Neuronal stem cell (in vitro differentiated cells): ENCODE data around the gene NOA1.

Source experiments
- DNase-seq: peaks from one replicate; pipeline ENCODE4 v3.0.0-alpha.2; 2013; ENCODE audit warnings: low spot score
- H2AFZ ChIP-seq: one replicate; pipeline ENCODE4 v1.6.1; 2013; ENCODE audit warnings: mild to moderate bottlenecking, low read length, inconsistent platforms
- H2AK5ac ChIP-seq: 2 replicates; pipeline ENCODE4 v1.6.1; 2013; ENCODE audit warnings: low read depth, mild to moderate bottlenecking, inconsistent platforms, low read length, moderate library complexity, mixed read lengths
- H2BK120ac ChIP-seq: 2 replicates; pipeline ENCODE4 v1.6.1; 2013; ENCODE audit warnings: low read depth, mild to moderate bottlenecking, inconsistent platforms, low read length, moderate library complexity, mixed read lengths
- H2BK12ac ChIP-seq: one replicate; pipeline ENCODE4 v1.6.1; 2013; ENCODE audit warnings: low read length, inconsistent platforms
- H2BK15ac ChIP-seq: 2 replicates; pipeline ENCODE4 v1.6.1; 2013; ENCODE audit warnings: mild to moderate bottlenecking, low read length, inconsistent platforms, mixed read lengths
- H2BK5ac ChIP-seq: one replicate; pipeline ENCODE4 v1.6.1; 2013; ENCODE audit warnings: inconsistent platforms, mild to moderate bottlenecking, low read length, moderate library complexity
- H3K14ac ChIP-seq: one replicate; pipeline ENCODE4 v1.6.1; 2013; ENCODE audit warnings: low read length, inconsistent platforms
- H3K18ac ChIP-seq: 2 replicates; pipeline ENCODE4 v1.6.1; 2013; ENCODE audit warnings: low read length, inconsistent platforms
- H3K23ac ChIP-seq: 2 replicates; pipeline ENCODE4 v1.6.1; 2013; ENCODE audit warnings: low read depth, mild to moderate bottlenecking, mixed read lengths, low read length, inconsistent platforms; ENCODE audit not compliant: poor library complexity
- H3K27ac ChIP-seq: replicated peaks from 3 replicates; pipeline ENCODE4 v1.5.1; 2013; ENCODE audit warnings: low read length, inconsistent platforms
- H3K27me3 ChIP-seq, 3 experiments: 2 replicates each; pipeline ENCODE4 v1.6.1; 2013; ENCODE audit warnings: low read length in 3 of 3, mild to moderate bottlenecking in 2 of 3, inconsistent platforms in 1 of 3, low read depth in 1 of 3, mixed read lengths in 1 of 3, moderate library complexity in 1 of 3; ENCODE audit not compliant: control insufficient read depth in 3 of 3, insufficient read depth in 3 of 3
- H3K36me3 ChIP-seq, 2 donors: replicated peaks in 1 of 2; 2 replicates each; pipeline ENCODE4 v1.6.1; 2013; ENCODE audit warnings: low read length in 2 of 2; ENCODE audit not compliant: control insufficient read depth in 2 of 2, insufficient read depth in 2 of 2
- H3K4ac ChIP-seq: 2 replicates; pipeline ENCODE4 v1.6.1; 2013; ENCODE audit warnings: inconsistent platforms, mild to moderate bottlenecking, low read length, moderate library complexity
- H3K4me1 ChIP-seq, 2 donors: 1 replicate in 1 of 2; 2 replicates in 1 of 2; pipeline ENCODE4 v1.6.1; 2013; ENCODE audit warnings: low read length in 2 of 2, low read depth in 1 of 2; ENCODE audit not compliant: control insufficient read depth in 2 of 2, insufficient read depth in 1 of 2
- H3K4me2 ChIP-seq: one replicate; pipeline ENCODE4 v1.6.1; 2013; ENCODE audit warnings: mild to moderate bottlenecking, low read length, inconsistent platforms; ENCODE audit not compliant: insufficient read depth, poor library complexity, severe bottlenecking
- H3K4me3 ChIP-seq, 2 donors: 2 replicates each; pipeline ENCODE4 v1.5.1; 2013; ENCODE audit warnings: low read length in 2 of 2, mild to moderate bottlenecking in 2 of 2, inconsistent platforms in 1 of 2, moderate library complexity in 1 of 2
- H3K79me1 ChIP-seq: one replicate; pipeline ENCODE4 v1.6.1; 2013; ENCODE audit warnings: low read depth, mild to moderate bottlenecking, inconsistent platforms, low read length, moderate library complexity
- H3K9ac ChIP-seq: one replicate; pipeline ENCODE4 v1.6.1; 2013; ENCODE audit warnings: mild to moderate bottlenecking, low read depth, low read length, inconsistent platforms; ENCODE audit not compliant: poor library complexity
- H3K9me3 ChIP-seq, 2 donors: replicated peaks in 1 of 2; 2 replicates each; pipeline versions ENCODE3 to v1.6.1; 2013; ENCODE audit warnings: low read length in 2 of 2, mild to moderate bottlenecking in 2 of 2, inconsistent platforms in 1 of 2, low read depth in 1 of 2, mixed read lengths in 1 of 2, moderate library complexity in 1 of 2; ENCODE audit not compliant: control insufficient read depth in 2 of 2, insufficient read depth in 1 of 2
- H4K8ac ChIP-seq: one replicate; pipeline ENCODE4 v1.6.1; 2013; ENCODE audit warnings: low read depth, mild to moderate bottlenecking, inconsistent platforms, low read length, moderate library complexity
- H4K91ac ChIP-seq: one replicate; pipeline ENCODE4 v1.6.1; 2013; ENCODE audit warnings: low read length, low read depth, mild to moderate bottlenecking, inconsistent platforms; ENCODE audit not compliant: poor library complexity
- WGBS, 2 donors: extraction: QIAGEN DNeasy Blood & Tissue Kit; methylation state at CpG; one replicate each; pipeline ENCODE4 v1.1.7; 2013; ENCODE audit warnings: missing lambda C conversion rate in 2 of 2, mixed read lengths in 1 of 2; ENCODE audit not compliant: insufficient read length in 2 of 2, insufficient replicate concordance in 1 of 2; ENCODE audit errors: extremely low coverage in 2 of 2; 5-methylcytosine and 5-hydroxymethylcytosine counted together

NOA1 gene

DNA sequence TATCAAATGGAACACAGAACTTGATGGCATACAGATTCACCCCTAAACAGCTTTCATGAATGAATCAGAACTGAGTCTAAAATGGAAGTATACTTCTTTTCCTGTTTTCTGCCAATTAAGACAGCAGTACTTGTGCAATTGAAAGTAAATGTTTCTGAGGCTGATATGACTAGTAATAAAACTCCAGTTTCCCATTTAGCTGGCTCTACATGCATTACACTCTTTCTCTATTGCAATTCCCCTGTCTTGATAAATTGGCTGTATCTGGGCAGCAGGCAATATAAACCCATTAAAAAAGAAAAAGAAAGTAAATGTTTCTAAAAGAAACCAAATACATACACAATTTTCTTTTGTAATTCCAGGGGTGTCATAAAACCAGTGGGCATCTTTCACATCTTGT lies 4.6 kb downstream of the NOA1 start:
- no peak overlapping the region for H3K23ac ChIP-seq
- H2AK5ac ChIP-seq: no peak overlapping the region
- H2BK120ac ChIP-seq: no peak overlapping the region
- H3K18ac ChIP-seq: no peak overlapping the region
- no peak overlapping the region for H2BK15ac ChIP-seq
- H3K9ac ChIP-seq: no peak overlapping the region
- no peak overlapping the region for H2BK5ac ChIP-seq
- no peak overlapping the region for H2AFZ ChIP-seq
- no peak overlapping the region for H4K8ac ChIP-seq
- no peak overlapping the region for H3K14ac ChIP-seq
- peaks cover 0 to 2% (median 0%) of the 10 kb centered on the region in 3 experiments for H3K27me3 ChIP-seq
- no peak overlapping the region for H3K4ac ChIP-seq
- peaks cover 4% of the 10 kb centered on the region for H3K79me1 ChIP-seq
- peaks cover 11 to 60% of the 10 kb centered on the region in 2 donors for H3K36me3 ChIP-seq
- no peak overlapping the region for H2BK12ac ChIP-seq
- H3K4me3 ChIP-seq: no peak overlapping the region
- H3K27ac ChIP-seq: no peak overlapping the region
- H3K4me2 ChIP-seq: no peak overlapping the region
- no peak overlapping the region for H4K91ac ChIP-seq
- no peak for DNase-seq
- H3K4me1 ChIP-seq: peaks cover 0 to 3% of the 10 kb centered on the region in 2 donors
- H3K9me3 ChIP-seq: peaks cover 0 to 11% of the 10 kb centered on the region in 2 donors

GRCh38 chr4:56972389-56972788 lies 5.0 kb downstream of the NOA1 start:
- Histone ChIP-seq H3K9me3 (peaks cover 0 to 11% of the 10 kb centered on the region in 2 donors), H3K4me1 (peaks cover 0 to 3% of the 10 kb centered on the region in 2 donors), H4K8ac (no peak overlapping the region), H2AFZ (no peak overlapping the region), H4K91ac (no peak overlapping the region), H3K14ac (no peak overlapping the region), H3K4me2 (no peak overlapping the region), H3K27me3 (peaks cover 0 to 2% (median 0%) of the 10 kb centered on the region in 3 experiments), H2AK5ac (no peak overlapping the region), H3K79me1 (peaks cover 4% of the 10 kb centered on the region), H3K23ac (no peak overlapping the region), H3K36me3 (peaks cover 11 to 65% of the 10 kb centered on the region in 2 donors), H3K18ac (no peak overlapping the region), H3K27ac (no peak overlapping the region), H2BK15ac (no peak overlapping the region), H3K4me3 (no peak overlapping the region), H3K4ac (no peak overlapping the region), H2BK5ac (no peak overlapping the region), H3K9ac (no peak overlapping the region), H2BK120ac (no peak overlapping the region), H2BK12ac (no peak overlapping the region)
- 100% methylated on average over 1 of the region's 2 CpGs; no CpG with 5 or more reads in 1 of the 2 donors for WGBS, 2 donors
- no peak for DNase-seq

GRCh38 chr4:56971383-56971782 lies 6.0 kb downstream of the NOA1 start:
- Histone ChIP-seq H3K18ac (no peak overlapping the region), H3K36me3 (peaks cover 13 to 75% of the 10 kb centered on the region in 2 donors), H4K91ac (no peak overlapping the region), H3K9me3 (peaks cover 0 to 11% of the 10 kb centered on the region in 2 donors), H3K4me2 (no peak overlapping the region), H3K23ac (no peak overlapping the region), H2BK120ac (no peak overlapping the region), H3K4me3 (no peak overlapping the region), H2BK15ac (no peak overlapping the region), H3K27me3 (no peaks in the 10 kb centered on the region), H3K9ac (no peak overlapping the region), H3K4me1 (peaks cover 0 to 3% of the 10 kb centered on the region in 2 donors), H2BK12ac (no peak overlapping the region), H2BK5ac (no peak overlapping the region), H3K4ac (no peak overlapping the region), H2AK5ac (no peak overlapping the region), H3K79me1 (peaks cover 2% of the 10 kb centered on the region), H2AFZ (no peak overlapping the region), H4K8ac (no peak overlapping the region), H3K14ac (no peak overlapping the region), H3K27ac (no peak overlapping the region)
- WGBS, 2 donors: no CpG with 5 or more reads among the region's 2 CpGs
- DNase-seq: no peak

- no peak overlapping the region for H2BK12ac ChIP-seq
- no peak overlapping the region for H4K8ac ChIP-seq
- H3K79me1 ChIP-seq: no peaks in the 10 kb centered on the region
- H4K91ac ChIP-seq: no peak overlapping the region
- H3K18ac ChIP-seq: no peak overlapping the region
- WGBS, 2 donors: no CpG with 5 or more reads among the region's 2 CpGs
- H2BK5ac ChIP-seq: no peak overlapping the region
- no peak overlapping the region for H2AFZ ChIP-seq
- peaks cover 9 to 47% of the 10 kb centered on the region in 2 donors for H3K36me3 ChIP-seq
- H3K14ac ChIP-seq: no peak overlapping the region
- no peak overlapping the region for H3K4me2 ChIP-seq
- no peak overlapping the region for H3K4me3 ChIP-seq
- no peak overlapping the region for H2AK5ac ChIP-seq
- no peak overlapping the region for H3K9ac ChIP-seq
- no peaks in the 10 kb centered on the region for H3K27me3 ChIP-seq
- no peak overlapping the region for H3K23ac ChIP-seq
- no peak overlapping the region for H2BK120ac ChIP-seq
- H3K27ac ChIP-seq: no peak overlapping the region
- no peak overlapping the region for H2BK15ac ChIP-seq
- DNase-seq: no peak
- H3K9me3 ChIP-seq: no peaks in the 10 kb centered on the region
- H3K4ac ChIP-seq: no peak overlapping the region
- peaks cover 0 to 2% of the 10 kb centered on the region in 2 donors for H3K4me1 ChIP-seq
Observed at GRCh38 chr4:56961107-56961500, 16.3 kb downstream of the NOA1 start.
